ENCODE results near the gene CCDC179.

- TF ChIP-seq REST (IDR thresholded peaks at IDR 0.05; ENCODE audit: insufficient read depth in 1 of 2, low read depth in 2 of 2, low read length in 2 of 2), result no peak
- TF ChIP-seq SIN3A (IDR thresholded peaks at IDR 0.05; ENCODE audit: borderline replicate concordance, insufficient read depth, low read length), result no peak
- TF ChIP-seq TAF1 (IDR thresholded peaks at IDR 0.05; ENCODE audit: borderline replicate concordance, insufficient read depth, low read length), result no peak
- no peak for TF ChIP-seq POLR2AphosphoS5 (IDR thresholded peaks at IDR 0.05; ENCODE audit: low read depth, low read length)
- no peak for TF ChIP-seq FOXP2 (optimal IDR thresholded peaks at IDR 0.05; ENCODE audit: borderline replicate concordance, extremely low read depth, extremely low read length, insufficient read depth)
Observed at GRCh38 chr11:22869325-22869724, 9.1 kb upstream of the CCDC179 start.

Measured in PFSK-1 (cell line).